ENCODE results near the gene SLC6A16.
"Not testable (repeated sequence)": the region's sequence is repeated elsewhere in the genome, so short reads cannot be mapped to it uniquely, and the experiment has no call there.

The SLC6A16 gene

DNA sequence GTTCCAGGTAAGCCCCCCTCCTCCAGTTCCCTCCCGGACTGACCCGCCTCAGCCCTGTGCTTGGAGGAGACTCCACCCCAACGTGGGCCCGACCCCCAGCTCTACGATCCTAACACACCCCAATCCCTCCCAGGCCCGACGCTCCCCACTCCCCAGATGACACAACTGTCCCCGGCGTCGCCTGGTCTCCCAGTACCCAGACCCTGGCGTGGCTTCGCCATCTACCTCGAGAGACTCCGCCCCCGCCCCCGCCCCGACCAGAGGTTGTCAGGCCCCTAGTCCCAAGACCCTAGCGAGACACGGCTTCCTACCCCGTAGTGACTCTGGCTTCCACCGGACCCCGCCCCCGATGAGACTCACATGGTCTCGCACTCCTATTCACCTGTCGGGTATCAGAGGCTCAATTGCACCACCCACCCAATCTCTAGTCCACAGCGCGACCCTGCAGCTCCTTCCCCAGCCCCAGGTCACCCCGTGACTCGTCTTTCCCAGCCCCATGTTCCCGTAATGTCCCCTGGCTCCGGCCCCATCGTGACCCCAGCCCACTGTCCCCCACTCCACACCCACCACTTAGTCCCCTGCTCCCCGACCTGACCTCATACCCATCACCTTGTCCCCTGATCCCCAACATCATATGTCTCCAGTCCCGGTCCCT is 13.2 kb upstream of the SLC6A16 start:
- Mint-ChIP-seq H3K27ac (peak overlapping the region; percentile 45), H3K4me1 (ENCODE audit: low read depth) (peaks cover 67% of the 10 kb centered on the region), H3K9me3 (no peaks in the 10 kb centered on the region), H3K4me3 (peak overlapping the region; percentile 3), H3K27me3 (no peaks in the 10 kb centered on the region), H3K36me3 (ENCODE audit: low read depth) (peaks cover 33% of the 10 kb centered on the region)

DNA sequence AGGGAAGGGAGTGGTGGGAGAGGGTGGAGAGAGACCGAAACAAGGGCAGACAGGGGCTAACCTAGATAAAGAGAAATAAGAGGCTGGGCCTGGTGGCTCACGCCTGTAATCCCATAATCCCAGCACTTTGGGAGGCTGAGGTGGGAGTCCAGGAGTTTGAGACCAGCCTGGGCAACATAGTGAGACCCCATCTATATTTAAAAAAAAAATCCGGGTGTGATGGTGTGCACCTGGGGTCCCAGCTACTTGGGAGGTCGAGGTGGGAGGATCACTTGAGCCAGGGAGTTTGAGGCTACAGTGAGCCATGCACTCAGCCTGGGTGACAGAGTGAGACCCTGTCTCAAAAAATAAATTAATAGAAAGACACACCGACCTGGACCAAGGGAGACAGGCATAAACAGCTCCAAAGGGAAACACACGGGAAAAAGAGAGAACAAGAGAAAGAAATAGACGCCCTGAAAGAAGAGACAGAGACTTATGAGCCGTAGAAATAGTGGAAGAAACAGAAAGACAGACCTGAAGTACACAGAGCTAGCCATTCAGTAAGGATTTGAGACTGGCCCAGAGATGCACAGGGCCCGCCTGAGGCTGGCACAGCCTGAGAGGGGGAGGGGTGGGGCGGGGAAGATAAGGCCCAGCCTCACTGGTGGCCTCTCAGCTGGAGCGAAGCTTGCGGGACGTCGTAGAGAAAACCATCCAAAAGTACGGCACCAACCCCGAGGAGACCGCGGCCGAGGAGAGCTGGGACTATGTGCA is 12.5 kb upstream of the SLC6A16 start:
- H3K9me3 Mint-ChIP-seq, result no peaks in the 10 kb centered on the region
- H3K27me3 Mint-ChIP-seq, result no peaks in the 10 kb centered on the region
- peaks cover 68% of the 10 kb centered on the region for H3K4me1 Mint-ChIP-seq (ENCODE audit: low read depth)
- peak overlapping the region; percentile 99 for H3K4me3 Mint-ChIP-seq
- H3K36me3 Mint-ChIP-seq (ENCODE audit: low read depth), result peaks cover 33% of the 10 kb centered on the region
- peak overlapping the region; percentile 98 for H3K27ac Mint-ChIP-seq

DNA sequence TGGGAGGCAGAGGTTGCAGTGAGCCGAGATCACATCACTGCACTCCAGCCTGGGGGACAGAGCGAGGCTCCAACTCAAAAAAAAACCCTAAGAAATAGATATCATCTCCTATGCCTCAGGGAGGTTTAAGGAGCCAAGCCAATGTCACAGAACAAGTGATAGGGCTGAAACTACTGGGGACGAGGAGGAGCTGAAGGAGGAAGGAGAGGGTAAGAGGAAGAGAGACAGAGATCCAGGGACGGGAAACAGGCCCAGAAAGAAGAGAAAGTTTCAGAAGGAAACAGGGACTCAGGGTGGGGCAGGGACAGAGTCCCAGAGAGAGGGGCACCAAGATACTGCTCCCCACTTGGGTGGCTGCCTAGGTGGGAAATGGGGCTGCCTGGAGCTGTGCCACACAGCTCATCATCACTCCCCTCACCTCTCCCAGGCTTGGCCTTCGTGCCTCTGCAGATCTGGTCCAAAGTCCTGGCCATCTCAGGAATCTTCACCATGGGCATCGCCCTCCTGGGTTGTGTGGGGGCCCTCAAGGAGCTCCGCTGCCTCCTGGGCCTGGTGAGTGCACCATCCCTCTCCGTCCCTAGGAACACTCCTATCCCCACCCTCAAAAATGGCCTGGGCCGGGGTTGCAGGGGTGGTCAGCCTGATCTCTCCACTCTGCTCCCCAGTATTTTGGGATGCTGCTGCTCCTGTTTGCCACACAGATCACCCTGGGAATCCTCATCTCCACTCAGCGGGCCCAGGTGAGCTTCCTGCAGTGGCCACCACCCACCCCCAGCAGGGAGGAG is 11.7 kb upstream of the SLC6A16 start:
- Mint-ChIP-seq H3K4me3 (peak overlapping the region; percentile 99), H3K36me3 (ENCODE audit: low read depth) (peaks cover 34% of the 10 kb centered on the region), H3K27ac (peak overlapping the region; percentile 98), H3K9me3 (no peaks in the 10 kb centered on the region), H3K27me3 (no peaks in the 10 kb centered on the region), H3K4me1 (ENCODE audit: low read depth) (peaks cover 74% of the 10 kb centered on the region)

DNA sequence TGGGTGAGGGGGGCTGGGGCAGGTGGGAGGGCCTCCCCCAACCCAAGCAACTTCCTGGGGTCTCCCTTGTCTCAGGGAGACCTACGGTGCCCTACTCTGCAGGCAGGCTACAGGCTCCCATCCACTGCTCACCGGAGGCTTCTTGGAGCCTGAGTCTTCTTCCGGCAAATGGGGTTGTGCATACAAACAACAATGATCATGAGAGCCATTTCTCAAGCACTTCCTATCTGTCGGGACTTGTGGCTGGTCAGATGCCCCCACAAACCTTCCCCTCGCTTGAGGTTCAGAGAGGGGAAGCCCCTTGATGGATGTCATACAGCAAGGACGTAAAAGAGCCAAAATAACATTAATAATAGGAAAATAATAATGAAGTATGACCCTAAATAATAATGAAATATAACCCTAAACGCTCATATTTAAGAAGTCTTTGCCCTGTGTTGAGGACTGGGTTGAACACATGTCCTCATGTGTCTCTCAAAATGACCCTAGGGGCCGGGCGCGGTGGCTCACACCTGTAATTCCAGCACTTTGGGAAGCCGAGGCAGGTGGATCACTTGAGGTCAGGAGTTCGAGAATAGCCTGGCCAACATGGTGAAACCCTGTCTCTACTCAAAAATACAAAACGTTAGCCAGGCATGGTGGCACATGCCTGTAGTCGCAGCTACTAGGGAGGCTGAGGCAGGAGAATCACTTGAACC is 10.9 kb upstream of the SLC6A16 start:
- no peaks in the 10 kb centered on the region for H3K9me3 Mint-ChIP-seq
- H3K4me3 Mint-ChIP-seq, result peak overlapping the region; percentile 99
- no peaks in the 10 kb centered on the region for H3K27me3 Mint-ChIP-seq
- H3K36me3 Mint-ChIP-seq (ENCODE audit: low read depth), result peaks cover 41% of the 10 kb centered on the region
- peaks cover 81% of the 10 kb centered on the region for H3K4me1 Mint-ChIP-seq (ENCODE audit: low read depth)
- H3K27ac Mint-ChIP-seq, result peak overlapping the region; percentile 98

DNA sequence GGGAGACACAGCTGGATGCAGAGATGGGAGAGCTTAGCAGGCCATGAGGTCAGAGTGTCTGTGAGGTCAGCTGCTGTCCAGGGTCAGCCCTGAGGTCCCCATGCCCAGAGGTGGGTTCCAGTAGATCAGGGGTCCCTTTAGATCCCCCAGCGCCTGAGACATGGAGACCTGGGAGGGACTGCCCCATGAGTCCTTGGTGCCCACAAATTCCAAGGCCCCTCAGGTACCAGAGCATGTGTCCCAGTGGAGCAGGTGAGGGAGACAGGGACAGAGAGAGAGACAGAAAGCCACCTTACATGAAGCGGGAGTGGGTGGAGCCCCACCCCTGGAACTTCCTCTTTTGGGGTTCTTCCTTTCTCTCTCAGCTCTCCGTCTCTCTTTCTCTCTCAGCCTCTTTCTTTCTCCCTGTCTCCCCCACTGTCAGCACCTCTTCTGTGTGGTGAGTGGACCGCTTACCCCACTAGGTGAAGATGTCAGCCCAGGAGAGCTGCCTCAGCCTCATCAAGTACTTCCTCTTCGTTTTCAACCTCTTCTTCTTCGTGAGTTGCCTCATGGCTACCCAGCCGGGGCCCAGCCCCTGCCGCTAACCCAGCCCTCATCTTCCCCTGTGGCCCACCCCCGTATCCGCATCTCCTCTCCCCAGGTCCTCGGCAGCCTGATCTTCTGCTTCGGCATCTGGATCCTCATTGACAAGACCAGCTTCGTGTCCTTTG is 10.2 kb upstream of the SLC6A16 start, which contains the start of gene CD37:
TSS of gene CD37 (plus strand) at position 336 of the 713 bp plus-strand sequence. CDS start at position 471, 135 bp downstream.
- H3K27me3 Mint-ChIP-seq, result no peaks in the 10 kb centered on the region
- H3K27ac Mint-ChIP-seq, result peak within 1 kb of the TSS; percentile 98
- no peaks in the 10 kb centered on the region for H3K9me3 Mint-ChIP-seq
- peaks cover 38% of the 10 kb centered on the region for H3K36me3 Mint-ChIP-seq (ENCODE audit: low read depth)
- peak within 1 kb of the TSS; percentile 99 for H3K4me3 Mint-ChIP-seq
- H3K4me1 Mint-ChIP-seq (ENCODE audit: low read depth), result peaks cover 82% of the 10 kb centered on the region

DNA sequence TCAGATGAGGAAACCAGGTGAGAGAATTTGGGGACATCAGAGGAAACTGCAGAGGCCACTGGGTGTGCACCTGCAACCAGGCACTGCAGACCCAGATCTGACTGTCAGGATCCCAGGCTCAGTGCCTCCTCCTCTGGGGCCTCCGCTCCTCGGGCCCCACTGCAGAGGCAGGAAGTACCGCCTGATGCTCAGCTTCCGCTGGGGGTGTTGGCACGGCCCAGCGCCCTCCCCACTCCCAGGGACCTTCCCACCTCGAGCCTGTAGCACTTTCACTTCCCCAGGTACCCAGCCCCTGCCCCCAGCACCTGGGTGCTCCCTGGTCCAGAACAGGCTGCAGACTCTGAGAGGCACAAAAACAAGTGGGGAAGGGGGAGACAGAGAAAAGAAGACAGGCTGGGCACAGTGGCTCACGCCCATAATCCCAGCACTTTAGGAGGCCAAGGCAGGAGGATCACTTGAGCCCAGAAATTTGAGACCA is 8.9 kb upstream of the SLC6A16 start:
- peaks cover 37% of the 10 kb centered on the region for H3K36me3 Mint-ChIP-seq (ENCODE audit: low read depth)
- peak overlapping the region; percentile 99 for H3K4me3 Mint-ChIP-seq
- no peaks in the 10 kb centered on the region for H3K27me3 Mint-ChIP-seq
- H3K4me1 Mint-ChIP-seq (ENCODE audit: low read depth), result peaks cover 88% of the 10 kb centered on the region
- no peaks in the 10 kb centered on the region for H3K9me3 Mint-ChIP-seq
- peak overlapping the region; percentile 96 for H3K27ac Mint-ChIP-seq

DNA sequence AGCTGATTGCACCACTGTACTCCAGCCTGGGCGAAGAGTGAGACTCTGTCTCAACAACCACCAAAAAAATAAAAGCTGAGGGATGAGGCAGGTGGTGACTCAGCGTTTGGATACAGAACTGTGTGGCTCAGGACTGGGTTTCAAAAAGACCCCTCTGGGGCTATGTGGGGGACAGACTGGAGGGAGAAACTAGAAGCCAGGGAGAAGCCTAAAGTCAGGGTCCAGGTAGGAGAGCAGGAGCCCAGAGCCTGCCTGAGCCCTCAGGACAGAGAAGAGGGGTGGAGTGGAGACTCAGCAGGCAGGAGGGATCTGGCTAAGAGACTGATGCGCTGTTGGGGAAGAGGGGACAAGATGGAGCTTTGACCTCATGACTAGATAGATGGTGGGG is 8.4 kb upstream of the SLC6A16 start:
- Mint-ChIP-seq H3K9me3 (no peaks in the 10 kb centered on the region), H3K27ac (peak overlapping the region; percentile 96), H3K36me3 (ENCODE audit: low read depth) (peaks cover 34% of the 10 kb centered on the region), H3K4me1 (ENCODE audit: low read depth) (peaks cover 88% of the 10 kb centered on the region), H3K4me3 (peak overlapping the region; percentile 99), H3K27me3 (no peaks in the 10 kb centered on the region)

DNA sequence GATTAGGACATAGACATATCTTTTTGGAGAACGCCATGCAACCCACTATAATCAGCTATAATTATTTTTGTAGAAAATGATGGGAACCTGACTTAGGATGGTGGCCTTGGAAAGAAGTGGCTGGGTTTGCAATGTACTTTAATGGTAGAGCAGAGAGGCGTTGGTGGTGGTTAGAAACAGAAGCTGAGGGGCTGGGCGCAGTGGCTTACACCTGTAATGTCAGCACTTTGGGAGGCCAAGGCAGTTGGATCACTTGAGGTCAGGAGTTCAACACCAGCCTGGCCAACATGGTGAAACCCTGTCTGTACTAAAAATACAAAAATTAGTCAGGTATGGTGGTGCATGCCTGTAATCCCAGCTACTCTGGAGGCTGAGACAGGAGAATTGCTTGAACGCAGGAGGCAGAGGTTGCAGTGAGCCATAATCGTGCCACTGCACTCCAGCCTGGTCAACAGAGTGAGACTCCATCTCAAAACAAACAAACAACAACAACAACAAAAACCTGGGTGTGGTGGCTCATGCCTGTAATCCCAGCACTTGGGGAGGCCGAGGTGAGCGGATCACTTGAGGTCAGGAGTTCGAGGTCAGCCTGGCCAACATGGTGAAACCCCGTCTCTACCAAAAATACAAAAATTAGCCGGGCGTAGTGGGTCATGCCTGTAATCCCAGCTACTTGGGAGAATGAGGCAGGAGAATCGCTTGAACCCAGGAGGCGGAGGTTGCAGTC is 7.9 kb upstream of the SLC6A16 start:
- H3K4me3 Mint-ChIP-seq, result peak overlapping the region; percentile 99
- H3K27me3 Mint-ChIP-seq, H3K9me3 Mint-ChIP-seq: not testable (repeated sequence)
- peak overlapping the region; percentile 96 for H3K27ac Mint-ChIP-seq
- H3K36me3 Mint-ChIP-seq (ENCODE audit: low read depth), result peaks cover 37% of the 10 kb centered on the region
- H3K4me1 Mint-ChIP-seq (ENCODE audit: low read depth), result peaks cover 89% of the 10 kb centered on the region

DNA sequence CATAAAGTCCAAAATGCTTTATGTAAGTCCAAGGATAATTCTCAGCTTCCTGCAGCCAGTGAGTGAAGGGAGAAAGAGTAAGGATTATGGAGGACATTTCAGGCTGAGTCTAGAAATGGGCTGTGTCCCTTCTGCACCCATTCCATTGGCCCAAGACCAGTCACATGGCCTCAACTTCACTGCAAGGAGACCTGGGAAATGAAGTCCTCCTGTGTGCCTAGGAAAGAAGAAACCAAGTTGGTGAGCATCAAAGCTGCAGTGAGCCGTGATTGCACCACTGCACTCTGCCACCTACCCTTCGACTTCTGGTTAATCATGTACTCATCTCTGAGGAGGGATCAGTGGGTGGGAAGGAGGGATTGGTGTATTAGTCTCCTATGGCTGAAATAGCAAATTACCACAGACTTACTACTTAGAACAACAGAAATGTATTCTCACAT is 6.6 kb upstream of the SLC6A16 start:
- Mint-ChIP-seq H3K36me3 (ENCODE audit: low read depth) (peaks cover 31% of the 10 kb centered on the region), H3K27ac (no peak overlapping the region), H3K9me3 (no peaks in the 10 kb centered on the region), H3K4me3 (no peak overlapping the region), H3K4me1 (ENCODE audit: low read depth) (peaks cover 84% of the 10 kb centered on the region), H3K27me3 (no peaks in the 10 kb centered on the region)

DNA sequence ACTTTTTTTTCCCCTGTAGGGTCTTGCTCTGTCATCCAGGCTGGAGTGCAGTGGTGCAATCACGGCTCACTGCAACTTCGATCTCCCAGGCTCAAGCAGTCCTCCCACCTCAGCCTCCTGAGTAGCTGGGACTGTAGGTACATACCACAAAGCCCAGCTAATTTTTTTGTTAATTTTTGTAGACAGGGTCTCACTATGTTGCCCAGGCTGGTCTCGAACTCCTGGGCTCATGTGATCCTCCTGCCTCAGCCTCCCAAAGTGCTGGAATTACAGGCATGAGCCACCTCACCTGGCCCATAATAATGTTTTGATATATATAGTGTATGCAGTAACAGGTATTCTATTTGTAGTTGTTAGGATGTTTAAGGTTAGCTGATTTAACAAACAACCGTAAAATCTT is 6.2 kb upstream of the SLC6A16 start:
- H3K27me3 Mint-ChIP-seq, H3K4me3 Mint-ChIP-seq, H3K27ac Mint-ChIP-seq, H3K9me3 Mint-ChIP-seq: not testable (repeated sequence)
- H3K4me1 Mint-ChIP-seq (ENCODE audit: low read depth), result peaks cover 83% of the 10 kb centered on the region
- peaks cover 27% of the 10 kb centered on the region for H3K36me3 Mint-ChIP-seq (ENCODE audit: low read depth)

DNA sequence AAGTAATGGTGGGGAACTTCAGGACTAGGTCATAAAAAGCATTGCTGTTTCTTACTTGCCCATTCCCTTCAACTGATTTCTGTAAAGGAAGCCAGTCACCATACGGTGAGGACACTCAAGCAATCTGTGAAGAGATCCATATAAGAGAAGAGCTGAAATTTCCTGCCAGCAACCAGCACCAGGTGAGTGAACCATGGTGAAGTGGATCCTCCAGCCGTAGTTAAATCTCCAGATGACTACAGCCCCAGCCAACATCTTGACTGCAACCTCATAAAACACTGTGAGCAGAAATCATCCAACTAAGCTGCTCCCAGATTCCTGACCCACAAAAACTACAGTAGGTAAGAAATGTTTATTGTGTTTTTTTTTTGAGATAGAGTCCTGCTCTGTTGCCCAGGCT is 3.8 kb upstream of the SLC6A16 start:
- H3K27me3 Mint-ChIP-seq, result no peaks in the 10 kb centered on the region
- peak overlapping the region; percentile 11 for H3K4me3 Mint-ChIP-seq
- peaks cover 27% of the 10 kb centered on the region for H3K36me3 Mint-ChIP-seq (ENCODE audit: low read depth)
- no peaks in the 10 kb centered on the region for H3K9me3 Mint-ChIP-seq
- H3K27ac Mint-ChIP-seq, result peak overlapping the region; percentile 80
- peaks cover 71% of the 10 kb centered on the region for H3K4me1 Mint-ChIP-seq (ENCODE audit: low read depth)

DNA sequence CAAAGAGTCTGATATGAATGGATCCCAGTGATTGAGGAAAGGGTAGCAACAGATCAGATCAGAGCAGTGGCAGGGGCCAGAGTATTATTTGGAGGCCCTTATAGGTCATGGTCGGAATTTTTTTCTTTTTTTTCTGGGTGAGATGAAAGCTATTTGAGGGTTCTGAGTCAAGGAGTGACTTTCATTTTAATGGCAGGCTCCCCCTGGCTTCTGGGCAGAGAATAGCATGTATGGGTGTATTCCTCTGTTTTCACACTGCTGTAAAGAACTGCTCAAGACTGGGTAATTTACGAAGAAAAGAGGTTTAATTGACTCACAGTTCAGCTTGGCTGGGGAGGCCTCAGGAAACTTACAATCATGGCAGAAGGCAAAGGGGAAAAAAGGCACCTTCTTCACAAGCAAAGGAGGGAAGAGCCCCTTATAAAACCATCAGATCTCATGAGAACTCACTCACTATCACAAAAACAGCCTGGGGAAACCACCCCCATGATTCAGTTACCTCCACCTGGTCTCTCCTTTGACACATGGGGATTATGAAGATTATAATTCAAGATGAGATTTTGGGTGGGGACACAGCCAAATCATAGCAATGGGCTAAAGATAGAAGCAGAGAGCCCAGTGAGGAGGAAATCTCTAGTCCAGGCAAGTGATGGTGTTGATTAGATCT is 3.0 kb upstream of the SLC6A16 start:
- no peaks in the 10 kb centered on the region for H3K27me3 Mint-ChIP-seq
- H3K4me3 Mint-ChIP-seq, result peak overlapping the region; percentile 11
- peak overlapping the region; percentile 80 for H3K27ac Mint-ChIP-seq
- peaks cover 64% of the 10 kb centered on the region for H3K4me1 Mint-ChIP-seq (ENCODE audit: low read depth)
- no peaks in the 10 kb centered on the region for H3K9me3 Mint-ChIP-seq
- H3K36me3 Mint-ChIP-seq (ENCODE audit: low read depth), result peaks cover 27% of the 10 kb centered on the region

DNA sequence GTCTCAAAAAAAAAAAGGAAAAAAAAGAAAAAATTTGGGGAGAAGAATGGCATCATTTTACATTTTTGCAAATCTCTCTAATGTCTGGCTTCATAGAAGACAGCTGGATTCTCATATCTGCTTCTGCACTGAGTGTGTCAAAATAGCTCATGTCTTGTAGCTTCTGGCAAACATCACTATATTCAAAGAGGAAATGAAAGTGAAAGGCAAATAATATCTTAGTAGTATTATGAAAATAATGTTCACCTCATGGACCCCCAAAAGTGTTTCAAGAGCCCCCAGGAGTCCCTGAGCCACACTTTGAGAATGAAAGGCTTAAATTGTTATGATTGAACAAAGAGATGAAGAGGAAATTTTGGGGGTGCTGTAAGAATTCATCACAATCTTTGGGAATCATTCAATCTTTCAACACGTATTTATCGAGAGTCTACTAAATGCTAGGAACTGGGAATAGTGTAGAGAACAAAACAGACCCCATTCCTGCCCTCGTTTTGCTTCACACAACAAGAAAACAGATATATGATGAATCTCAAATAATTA is 1.2 kb upstream of the SLC6A16 start:
- Mint-ChIP-seq H3K27ac (peak overlapping the region; percentile 24), H3K27me3 (no peaks in the 10 kb centered on the region), H3K9me3 (no peaks in the 10 kb centered on the region), H3K4me3 (no peak overlapping the region), H3K36me3 (ENCODE audit: low read depth) (peaks cover 36% of the 10 kb centered on the region), H3K4me1 (ENCODE audit: low read depth) (peaks cover 48% of the 10 kb centered on the region)
